NCI-H2029 (cell line): Measurements from ENCODE around the gene SMG6.
"Not testable (repeated sequence)": the region's sequence is repeated elsewhere in the genome, so short reads cannot be mapped to it uniquely, and the experiment has no call there.

ENCODE experiments used
- DNase-seq: peaks from one replicate; lab custom pipeline; 2025; lab: John Stamatoyannopoulos, UW

The SMG6 gene

GRCh38 chr17:2144701-2145100 lies 158.9 kb downstream of the SMG6 start:
- DNase-seq = no peak

GRCh38 chr17:2143332-2143731 lies 160.3 kb downstream of the SMG6 start:
- no peak for DNase-seq

GRCh38 chr17:2142682-2143081 lies 160.9 kb downstream of the SMG6 start:
- not testable (repeated sequence) for DNase-seq

GRCh38 chr17:2140683-2141082 lies 162.9 kb downstream of the SMG6 start:
- DNase-seq = no peak

GRCh38 chr17:2138761-2139160 lies 164.8 kb downstream of the SMG6 start:
- DNase-seq = no peak

GRCh38 chr17:2138318-2138717 lies 165.3 kb downstream of the SMG6 start:
- no peak for DNase-seq

- no peak for DNase-seq
Observed at GRCh38 chr17:2137342-2138098, 166.1 kb downstream of the SMG6 start.

- no peak for DNase-seq
Observed at GRCh38 chr17:2136241-2136640, 167.3 kb downstream of the SMG6 start.

GRCh38 chr17:2128011-2128410 lies 175.6 kb downstream of the SMG6 start:
- DNase-seq = no peak

GRCh38 chr17:2125013-2125535 lies 178.5 kb downstream of the SMG6 start:
- no peak for DNase-seq

- no peak for DNase-seq
Observed at GRCh38 chr17:2124391-2124790, 179.2 kb downstream of the SMG6 start.

- no peak for DNase-seq
Observed at GRCh38 chr17:2123375-2124251, 180.0 kb downstream of the SMG6 start.

- DNase-seq = peak; percentile 73
Observed at GRCh38 chr17:2122641-2123302, 180.8 kb downstream of the SMG6 start.

- DNase-seq = no peak
Observed at GRCh38 chr17:2120586-2121335, 182.8 kb downstream of the SMG6 start.

GRCh38 chr17:2113279-2113622 lies 190.3 kb downstream of the SMG6 start:
- DNase-seq = no peak

- DNase-seq = no peak
Observed at GRCh38 chr17:2111691-2112090, 191.9 kb downstream of the SMG6 start.

GRCh38 chr17:2110436-2110835 lies 193.1 kb downstream of the SMG6 start:
- DNase-seq = no peak

GRCh38 chr17:2108170-2108569 lies 195.4 kb downstream of the SMG6 start:
- DNase-seq = no peak

- DNase-seq = no peak
Observed at GRCh38 chr17:2107506-2107905, 196.1 kb downstream of the SMG6 start.

GRCh38 chr17:2107050-2107449 lies 196.5 kb downstream of the SMG6 start:
- no peak for DNase-seq

- DNase-seq = no peak
Observed at GRCh38 chr17:2106308-2106955, 197.2 kb downstream of the SMG6 start.
